K562 (cell line): ENCODE results near the gene MEOX1. TPM values are rescaled to one million over a fixed set of nuclear protein-coding genes. Genes with fewer than 3 reads are reported as not detected.

Experiments
- ATAC-seq: fragments of 200-7000 bp; cut with Tn5 transposase; 3 replicates; pipeline ENCODE4 v1.9.1; 2020; ENCODE audit warnings: moderate library complexity
- BruUV-seq: library from RNA; stranded (reverse); fragments of 400-500 nt; replicated peaks from 2 replicates; lab custom pipeline; 2021; lab: Mats Ljungman, UMichigan
- CTCF ChIA-PET: fragments of 300-600 bp; formaldehyde crosslinking; extraction: SDS; loops from one replicate; lab custom pipeline; 2021; ENCODE audit warnings: low intra/inter-chr PET ratio; lab: Yijun Ruan, JAX
- POLR2A ChIA-PET: fragments of 300-600, 350-650 bp; sonication (Branson Sonifier 250); formaldehyde crosslinking; extraction: SDS; loops from one replicate; lab custom pipeline; 2021; ENCODE audit warnings: antibody characterized with exemption, inconsistent platforms; lab: Yijun Ruan, JAX
- DNase-seq, 4 experiments: peaks; one replicate each; pipeline versions ENCODE4 v3.0.0 to v3.0.0-alpha.2; 2011 to 2018; ENCODE audit warnings: low spot score in 3 of 4, mixed read lengths in 3 of 4; ENCODE audit errors: extremely low read depth in 1 of 4
- FAIRE-seq: peaks from 2 replicates; lab custom pipeline; 2011; peaks lifted over from hg19 to GRCh38; lab: Jason Lieb, UNC
- H2AFZ ChIP-seq: 2 replicates; pipeline ENCODE4 v1.6.0; 2011; ENCODE audit warnings: low read depth, low read length, control low read depth, inconsistent platforms
- H3K27ac ChIP-seq: fragments of 200-600 bp; 3 replicates; pipeline ENCODE4 v1.8.0; 2011; ENCODE audit warnings: low read depth, mild to moderate bottlenecking, control low read depth, inconsistent platforms, low read length, moderate library complexity, mixed read lengths; ENCODE audit errors: extremely low read depth
- H3K27me3 ChIP-seq, 2 experiments: fragments of 300-600 bp in 1 of 2; 2 replicates in 1 of 2; 3 replicates in 1 of 2; pipeline versions ENCODE4 v1.6.0 to v1.8.0; 2011; ENCODE audit warnings: inconsistent platforms in 2 of 2, low read length in 2 of 2, mild to moderate bottlenecking in 1 of 2, mixed read lengths in 1 of 2, moderate library complexity in 1 of 2; ENCODE audit not compliant: control insufficient read depth in 2 of 2, insufficient read depth in 2 of 2
- H3K36me3 ChIP-seq: fragments of 300-600 bp; 3 replicates; pipeline ENCODE4 v1.8.0; 2011; ENCODE audit warnings: mild to moderate bottlenecking, low read length, inconsistent platforms; ENCODE audit not compliant: control insufficient read depth, insufficient read depth
- H3K4me1 ChIP-seq, 2 experiments: fragments of 200-600 bp in 1 of 2; replicated peaks in 1 of 2; 2 replicates in 1 of 2; 3 replicates in 1 of 2; pipeline versions ENCODE4 v1.5.1 to v1.8.0; 2011; ENCODE audit warnings: inconsistent platforms in 2 of 2, low read length in 2 of 2, mild to moderate bottlenecking in 1 of 2, mixed read lengths in 1 of 2, moderate library complexity in 1 of 2; ENCODE audit not compliant: control insufficient read depth in 2 of 2, insufficient read depth in 2 of 2
- H3K4me2 ChIP-seq: 2 replicates; pipeline ENCODE4 v1.6.1; 2011; ENCODE audit warnings: low read length, control low read depth, inconsistent platforms, mixed read lengths; ENCODE audit not compliant: insufficient read depth
- H3K4me3 ChIP-seq: fragments of 200-600 bp; sonication (generic), shearing (Covaris generic); 2 replicates; pipeline ENCODE4 v1.5.1; 2016; ENCODE audit warnings: control low read depth, inconsistent platforms
- H3K79me2 ChIP-seq: fragments of 200-600 bp; 3 replicates; pipeline ENCODE4 v1.8.0; 2011; ENCODE audit warnings: low read length, inconsistent platforms; ENCODE audit not compliant: control insufficient read depth, insufficient read depth
- H3K9ac ChIP-seq, 2 experiments: 2 replicates each; pipeline versions ENCODE4 v1.6.0 to v1.6.1; 2011; ENCODE audit warnings: low read depth in 2 of 2, low read length in 2 of 2, control low read depth in 1 of 2, inconsistent platforms in 1 of 2, mild to moderate bottlenecking in 1 of 2, mixed read lengths in 1 of 2; ENCODE audit not compliant: insufficient read depth in 1 of 2
- H3K9me1 ChIP-seq: one replicate; pipeline ENCODE4 v1.6.0; 2011; ENCODE audit warnings: inconsistent platforms, mild to moderate bottlenecking, low read length, moderate library complexity; ENCODE audit not compliant: control insufficient read depth, insufficient read depth
- H3K9me3 ChIP-seq: replicated peaks from 2 replicates; pipeline ENCODE4 v1.5.1; 2011; ENCODE audit warnings: low read depth, low read length, inconsistent platforms; ENCODE audit not compliant: control insufficient read depth, insufficient read depth
- H4K20me1 ChIP-seq: replicated peaks from 2 replicates; pipeline ENCODE4 v1.6.1; 2011; ENCODE audit warnings: low read length, inconsistent platforms, mixed read lengths; ENCODE audit not compliant: control insufficient read depth, insufficient read depth
- CBX1 ChIP-seq: sonication (generic); IDR thresholded peaks from 2 replicates; pipeline ENCODE4 v1.6.1; 2016; ENCODE audit warnings: antibody characterized with exemption, low read depth, mild to moderate bottlenecking
- CBX5 ChIP-seq: IDR thresholded peaks from 2 replicates; pipeline ENCODE4 v1.6.1; 2014; ENCODE audit warnings: low read depth, borderline replicate concordance
- CHD1 ChIP-seq: fragments of 200-600 bp; sonication (generic); IDR thresholded peaks from one replicate; pipeline ENCODE4 v1.6.1; 2012; ENCODE audit warnings: mild to moderate bottlenecking, moderate library complexity, low read length, inconsistent platforms
- MAFF ChIP-seq: IDR thresholded peaks from 2 replicates; pipeline ENCODE4 v1.6.1; 2012; ENCODE audit warnings: low read length, improper control_type of control experiment
- NFIC ChIP-seq: fragments of 450-650 bp; IDR thresholded peaks from 2 replicates; pipeline ENCODE4 v1.6.1; 2017; ENCODE audit warnings: mild to moderate bottlenecking, inconsistent platforms
- POLR3G ChIP-seq: IDR thresholded peaks from 2 replicates; pipeline ENCODE4 v1.6.1; 2011; ENCODE audit not compliant: insufficient read length, insufficient replicate concordance; ENCODE audit errors: extremely low read depth
- SMARCC2 ChIP-seq: fragments of 450-650 bp; IDR thresholded peaks from 2 replicates; pipeline ENCODE4 v1.6.1; 2017; ENCODE audit warnings: antibody characterized with exemption, moderate library complexity, mild to moderate bottlenecking, low read depth
- ZKSCAN8 ChIP-seq: fragments of 200-800 bp; sonication (Bioruptor generic); IDR thresholded peaks from 2 replicates; pipeline ENCODE4 v1.6.1; 2016; ENCODE audit warnings: missing genetic modification characterization, missing compliant biosample characterization
- ZNF347 ChIP-seq: fragments of 450-650 bp; formaldehyde crosslinking; IDR thresholded peaks from 2 replicates; pipeline ENCODE4 v1.4.0; 2020; ENCODE audit warnings: low read depth, mild to moderate bottlenecking, moderate library complexity
- ZNF79 ChIP-seq: fragments of 250-450 bp; sonication (Bioruptor Pico); IDR thresholded peaks from 2 replicates; pipeline ENCODE4 v1.4.0; 2020; ENCODE audit warnings: low read depth, mild to moderate bottlenecking, moderate library complexity
- WGBS: fragments of 100-300 bp; shearing (Covaris generic); methylation state at CpG from one replicate; pipeline ENCODE4 v1.1.6; 2016; ENCODE audit warnings: low coverage, mixed read lengths; ENCODE audit not compliant: insufficient coverage; ENCODE audit errors: missing lambda C conversion rate; 5-methylcytosine and 5-hydroxymethylcytosine counted together
- in situ Hi-C: fragments of 300-500 bp; cut with MboI; formaldehyde crosslinking; loops from 4 replicates; pipeline ENCODE4 v1.15.0; 2018; ENCODE audit warnings: inconsistent platforms, mixed read lengths
- intact Hi-C: fragments of 100-400 bp; cut with micrococcal nuclease; formaldehyde crosslinking; loops from 2 replicates; pipeline ENCODE4 v1.14.2; 2022
- polyA plus RNA-seq, 8 experiments: library from polyadenylated mRNA; depleted of rRNA in 4 of 8; stranded (reverse) in 5 of 8; unstranded in 3 of 8; fragments of >200 nt; fragmentation: Nextera tagmentation in 2 of 8; fragmentation: Illumina TruSeq in 1 of 8; extraction: Ambion mirVana in 2 of 8; extraction: Trizol in 1 of 8; gene quantifications; 2 replicates each; pipeline versions ENCODE4 v1.2.1 to v1.2.3, GENCODE V29; 2011 to 2014; ENCODE audit warnings: inconsistent platforms in 1 of 8, missing spikeins in 1 of 8
- total RNA-seq, 7 experiments: library from RNA; depleted of rRNA in 6 of 7; stranded (reverse); fragments of >200 nt in 6 of 7; fragmentation: Illumina TruSeq in 2 of 7; extraction: Trizol in 2 of 7; gene quantifications; 2 replicates each; pipeline versions ENCODE4 v1.2.1 to v1.2.3, GENCODE V29; 2011 to 2021; ENCODE audit warnings: low replicate concordance in 1 of 7

Gene MEOX1
- total and polyA plus RNA-seq, 9 of the 15 experiments (the other 6 are each of a cell fraction or from before 2014, with no cell fraction given): not detected

DNA sequence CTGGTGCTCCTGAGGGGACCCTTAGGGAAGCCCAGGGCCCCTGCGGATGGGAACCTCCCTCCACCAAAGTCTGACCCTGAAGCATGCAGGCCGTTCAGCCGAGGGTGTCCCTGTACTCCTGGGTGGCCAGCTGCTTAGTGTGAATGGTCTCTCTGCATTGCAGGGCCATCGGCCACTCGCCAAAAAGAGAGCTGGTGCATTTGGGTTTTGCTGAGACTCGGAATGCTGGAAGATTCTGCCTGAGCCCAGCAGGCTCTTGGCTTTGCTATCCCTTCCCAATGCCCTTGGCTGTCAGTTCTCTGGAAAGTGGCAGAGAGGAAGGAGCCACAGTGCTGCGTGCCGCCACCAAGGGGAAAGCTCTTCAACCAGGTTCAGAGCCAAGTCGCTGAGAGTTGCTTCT, 2.8 kb downstream of the MEOX1 start:
- Histone ChIP-seq H3K4me1 (peaks cover 0 to 10% of the 10 kb centered on the region in 2 experiments; a peak in 3 of 5 replicates), H3K79me2 (no peaks in the 10 kb centered on the region), H3K27ac (no peak overlapping the region), H3K36me3 (no peaks in the 10 kb centered on the region), H3K9me1 (no peaks in the 10 kb centered on the region), H3K27me3 (peaks cover 29 to 63% of the 10 kb centered on the region in 2 experiments), H2AFZ (no peak overlapping the region), H3K4me3 (no peak overlapping the region), H3K4me2 (no peak overlapping the region), H3K9ac (no peak overlapping the region), H4K20me1 (peaks cover 10% of the 10 kb centered on the region; the same call in 1 of the 2 replicates), H3K9me3 (no peaks in the 10 kb centered on the region)
- POLR2A ChIA-PET: no interaction called here
- WGBS: 0% methylated on average over 9 of the region's 9 CpGs
- intact Hi-C loops: no loop called here
- CTCF ChIA-PET: no interaction called here
- in situ Hi-C loops: no loop called here
- TF ChIP-seq ZNF347 (CRISPR knock-in tag) (no peak), ZKSCAN8 (CRISPR knock-in tag) (no peak), MAFF (no peak), SMARCC2 (no peak), CHD1 (no peak), POLR3G (no peak), CBX5 (no peak), CBX1 (no peak), NFIC (no peak), ZNF79 (CRISPR knock-in tag) (no peak)
- ATAC-seq (no peak), DNase-seq (no peak), FAIRE-seq (no peak)
- BruUV-seq: no TSS peak
